IPS DF 6.9 (cell line): ENCODE data around the gene ZSWIM4.

ENCODE experiments used
- DNase-seq: peaks from one replicate; pipeline ENCODE4 v3.0.0-alpha.2; 2013; ENCODE audit warnings: low read depth, low spot score
- H3K27ac ChIP-seq: one replicate; pipeline ENCODE4 v1.5.1; 2013; ENCODE audit warnings: low read length, control low read depth
- H3K27me3 ChIP-seq: 2 replicates; pipeline ENCODE4 v1.6.1; 2013; ENCODE audit warnings: mild to moderate bottlenecking, low read length; ENCODE audit not compliant: control insufficient read depth, insufficient read depth
- H3K36me3 ChIP-seq: 2 replicates; pipeline ENCODE4 v1.6.1; 2013; ENCODE audit warnings: low read length; ENCODE audit not compliant: control insufficient read depth, insufficient read depth
- H3K4me1 ChIP-seq: 2 replicates; pipeline ENCODE4 v1.6.1; 2013; ENCODE audit warnings: low read length; ENCODE audit not compliant: control insufficient read depth, insufficient read depth
- H3K4me3 ChIP-seq: 2 replicates; pipeline ENCODE4 v1.5.1; 2013; ENCODE audit warnings: mild to moderate bottlenecking, low read length
- H3K9me3 ChIP-seq: 2 replicates; pipeline ENCODE4 v1.6.1; 2013; ENCODE audit warnings: low read length, inconsistent platforms; ENCODE audit not compliant: control insufficient read depth, insufficient read depth
- WGBS: extraction: QIAGEN DNeasy Blood & Tissue Kit; methylation state at CpG from one replicate; pipeline ENCODE4 v1.1.7; 2013; ENCODE audit warnings: mixed read lengths, missing lambda C conversion rate; ENCODE audit not compliant: insufficient read length, insufficient coverage; 5-methylcytosine and 5-hydroxymethylcytosine counted together

The ZSWIM4 gene

GRCh38 chr19:13835791-13836723, 40.8 kb downstream of the ZSWIM4 start:
- Histone ChIP-seq H3K4me3 (no peak overlapping the region), H3K27me3 (no peaks in the 10 kb centered on the region), H3K27ac (no peak overlapping the region), H3K36me3 (no peaks in the 10 kb centered on the region), H3K4me1 (peaks cover 8% of the 10 kb centered on the region), H3K9me3 (no peaks in the 10 kb centered on the region)
- no peak for DNase-seq
- WGBS: no CpG with 5 or more reads among the region's 21 CpGs

GRCh38 chr19:13838435-13839129, 43.3 kb downstream of the ZSWIM4 start:
- no peak overlapping the region for H3K4me3 ChIP-seq
- H3K27me3 ChIP-seq: no peaks in the 10 kb centered on the region
- no peaks in the 10 kb centered on the region for H3K36me3 ChIP-seq
- WGBS: no CpG with 5 or more reads among the region's 18 CpGs
- peaks cover 11% of the 10 kb centered on the region for H3K4me1 ChIP-seq
- no peak for DNase-seq
- H3K9me3 ChIP-seq: no peaks in the 10 kb centered on the region
- no peak overlapping the region for H3K27ac ChIP-seq

GRCh38 chr19:13839130-13839937, 44.1 kb downstream of the ZSWIM4 start:
- Histone ChIP-seq H3K36me3 (no peaks in the 10 kb centered on the region), H3K4me1 (peaks cover 9% of the 10 kb centered on the region), H3K9me3 (no peaks in the 10 kb centered on the region), H3K27me3 (no peaks in the 10 kb centered on the region), H3K4me3 (no peak overlapping the region), H3K27ac (no peak overlapping the region)
- no CpG with 5 or more reads among the region's 36 CpGs for WGBS
- DNase-seq: no peak

- Histone ChIP-seq H3K27me3 (no peaks in the 10 kb centered on the region), H3K4me3 (no peak overlapping the region), H3K9me3 (no peaks in the 10 kb centered on the region), H3K36me3 (no peaks in the 10 kb centered on the region), H3K27ac (no peak overlapping the region), H3K4me1 (peaks cover 11% of the 10 kb centered on the region)
- WGBS: no CpG with 5 or more reads among the region's 6 CpGs
- no peak for DNase-seq
These were observed 44.7 kb downstream of the ZSWIM4 start for GRCh38 chr19:13839938-13840304.

GRCh38 chr19:13840305-13841085, 45.3 kb downstream of the ZSWIM4 start:
- Histone ChIP-seq H3K27ac (no peak overlapping the region), H3K4me1 (peaks cover 11% of the 10 kb centered on the region), H3K4me3 (no peak overlapping the region), H3K9me3 (no peaks in the 10 kb centered on the region), H3K27me3 (no peaks in the 10 kb centered on the region), H3K36me3 (no peaks in the 10 kb centered on the region)
- no CpG with 5 or more reads among the region's 23 CpGs for WGBS
- DNase-seq: no peak

GRCh38 chr19:13841086-13841961, 46.1 kb downstream of the ZSWIM4 start:
- Histone ChIP-seq H3K9me3 (no peaks in the 10 kb centered on the region), H3K36me3 (no peaks in the 10 kb centered on the region), H3K4me3 (no peak overlapping the region; the same call in 1 of the 2 replicates), H3K27ac (no peak overlapping the region), H3K4me1 (peaks cover 13% of the 10 kb centered on the region), H3K27me3 (no peaks in the 10 kb centered on the region)
- DNase-seq: no peak
- no CpG with 5 or more reads among the region's 26 CpGs for WGBS

- H3K4me1 ChIP-seq: peaks cover 14% of the 10 kb centered on the region
- no peak overlapping the region for H3K27ac ChIP-seq
These were observed 46.7 kb downstream of the ZSWIM4 start for GRCh38 chr19:13841962-13842290.

GRCh38 chr19:13842291-13843103, 47.3 kb downstream of the ZSWIM4 start:
- no peak for DNase-seq
- no peaks in the 10 kb centered on the region for H3K9me3 ChIP-seq
- no peaks in the 10 kb centered on the region for H3K27me3 ChIP-seq
- peak overlapping the region; percentile 84 for H3K4me3 ChIP-seq
- H3K27ac ChIP-seq: no peak overlapping the region
- H3K36me3 ChIP-seq: no peaks in the 10 kb centered on the region
- WGBS: no CpG with 5 or more reads among the region's 95 CpGs
- peaks cover 14% of the 10 kb centered on the region for H3K4me1 ChIP-seq

More at GRCh38 chr19:13841962-13842290, 46.7 kb downstream of the ZSWIM4 start:
- peak overlapping the region; percentile 84; the same call in 1 of the 2 replicates for H3K4me3 ChIP-seq
- WGBS: no CpG with 5 or more reads among the region's 11 CpGs
- H3K27me3 ChIP-seq: no peaks in the 10 kb centered on the region
- DNase-seq: no peak
- H3K36me3 ChIP-seq: no peaks in the 10 kb centered on the region
- no peaks in the 10 kb centered on the region for H3K9me3 ChIP-seq
